GM19438 (cell line): Measurements from ENCODE around the gene UBL7.

Source experiments
- ATAC-seq: cut with Tn5 transposase; IDR thresholded peaks from one replicate; pipeline ENCODE4 v1.9.1; 2021; ENCODE audit warnings: low read depth; ENCODE audit not compliant: unreplicated experiment

UBL7 gene

DNA sequence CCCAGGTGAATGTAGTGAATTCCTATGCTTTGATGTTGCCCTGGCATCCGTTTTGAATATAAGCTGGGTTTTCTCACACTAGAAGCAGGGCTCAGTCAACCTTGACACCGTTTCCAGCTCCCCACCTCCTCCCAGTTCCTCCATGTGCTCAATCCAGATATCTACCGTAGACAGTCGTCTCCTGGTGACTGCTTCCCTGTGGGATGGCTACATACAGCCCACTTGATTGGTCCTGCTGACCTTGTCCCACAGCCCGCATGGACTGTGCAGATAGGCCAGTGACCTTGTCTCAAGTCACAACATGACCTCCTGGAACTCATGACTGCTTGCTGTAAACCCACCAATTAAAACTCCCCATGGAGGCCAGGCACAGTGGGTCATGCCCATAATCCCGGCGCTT lies 35.3 kb downstream of the UBL7 start:
- ATAC-seq: no peak

DNA sequence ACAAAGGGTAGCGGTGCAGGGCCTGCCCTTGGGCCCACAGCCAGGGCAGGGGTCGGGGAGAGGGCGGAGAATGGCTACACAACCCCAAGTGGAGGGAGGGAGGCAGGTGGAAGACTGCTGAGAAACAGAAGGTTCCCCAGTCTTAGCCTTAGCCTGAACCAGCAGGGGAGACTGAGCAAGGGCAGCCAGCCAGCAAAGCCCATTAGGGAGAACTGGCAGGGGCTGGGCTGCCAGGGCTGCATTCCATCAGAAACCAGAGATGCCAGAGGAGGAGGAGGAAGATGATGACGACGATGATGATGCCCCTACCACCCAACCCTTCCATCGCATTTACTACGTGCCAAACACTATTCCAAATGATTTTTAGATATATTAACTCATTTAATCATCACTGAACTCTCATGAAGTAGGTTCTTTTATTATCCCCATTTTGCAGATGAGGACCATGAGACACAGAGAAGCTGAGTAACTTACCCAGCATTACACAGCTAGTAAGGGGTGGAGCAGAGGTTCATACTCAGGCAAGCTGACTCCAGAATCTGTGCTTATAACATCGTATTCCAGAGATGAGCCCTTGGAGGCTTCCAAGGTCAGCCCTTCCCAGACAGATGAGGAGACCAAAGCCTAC lies 35.9 kb downstream of the UBL7 start:
- ATAC-seq: no peak

DNA sequence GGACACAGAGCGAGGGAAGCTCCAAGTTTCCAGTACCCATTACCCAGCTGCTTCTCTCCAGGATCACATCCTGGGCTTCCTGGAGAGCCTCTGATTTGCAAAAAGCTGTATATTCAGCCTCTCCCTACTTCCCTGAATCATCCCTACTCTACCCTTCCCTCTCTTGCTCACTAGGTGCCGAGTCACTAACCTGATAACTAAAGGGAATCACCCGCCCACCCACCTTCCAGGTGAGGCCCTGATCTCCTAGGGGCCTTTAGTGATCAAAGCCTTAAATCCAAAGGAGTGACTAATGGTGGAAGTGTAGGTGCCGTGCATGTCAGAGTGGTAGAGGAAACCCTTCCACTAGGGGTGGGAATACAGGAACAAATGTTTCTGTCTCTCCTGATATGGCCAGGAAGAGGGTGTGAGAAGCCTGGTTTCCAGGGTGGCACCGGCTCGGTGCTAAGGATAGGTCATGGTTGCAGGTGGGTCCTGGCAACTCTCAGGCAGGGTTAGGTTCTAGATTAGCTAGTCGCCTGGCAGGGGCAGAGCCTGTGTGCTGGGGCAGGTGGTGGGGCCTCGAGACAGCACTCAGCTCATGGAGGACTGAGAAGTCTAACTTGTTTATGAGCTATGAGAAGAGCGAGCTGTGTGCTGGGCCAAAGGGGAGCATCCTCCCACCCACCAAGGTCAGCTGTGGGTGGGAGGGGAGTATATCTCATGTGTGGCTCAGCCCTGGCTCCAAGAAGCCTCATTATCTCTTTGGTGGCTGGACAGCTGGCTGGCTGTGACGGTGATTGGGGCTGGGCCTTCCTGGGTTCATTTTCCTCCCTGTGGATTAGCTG lies 37.3 kb downstream of the UBL7 start:
- ATAC-seq: no peak

DNA sequence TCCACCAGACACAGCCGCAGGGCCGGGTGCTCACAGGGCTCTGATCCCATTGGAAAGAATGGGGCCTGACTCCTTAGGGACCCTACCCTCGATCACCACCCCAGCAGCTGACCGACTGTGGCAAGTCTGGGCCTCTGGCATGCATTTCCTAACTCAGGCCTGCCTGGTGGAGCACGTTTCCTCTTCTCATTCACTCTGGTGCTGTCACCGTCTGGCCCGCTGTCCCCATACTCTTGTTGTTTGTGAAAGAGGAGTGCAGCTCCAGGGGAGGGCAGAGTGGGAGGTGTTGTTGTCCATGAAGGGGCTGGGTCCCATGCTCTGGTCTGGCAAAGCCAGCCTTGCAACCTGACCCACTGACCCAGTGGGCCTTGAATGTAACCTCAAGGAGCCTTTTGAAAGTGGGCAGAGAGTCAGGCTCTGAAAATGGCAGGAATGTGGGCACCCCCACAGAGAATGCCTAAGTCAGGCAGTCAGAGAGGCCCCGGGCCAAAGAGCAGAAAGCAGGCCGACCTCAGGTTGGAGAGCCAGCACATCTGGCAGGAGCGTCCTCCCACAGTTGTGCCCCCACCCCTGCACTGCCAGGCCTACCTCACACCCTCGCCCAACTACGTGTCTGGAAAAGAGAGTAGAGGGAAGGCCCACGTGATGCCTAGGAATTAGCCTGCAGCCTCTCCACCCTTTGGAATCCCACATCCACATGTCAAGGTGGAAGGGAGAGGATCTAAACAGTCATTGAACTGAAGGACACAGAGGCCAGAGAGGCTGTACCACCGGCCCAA lies 38.1 kb downstream of the UBL7 start:
- no peak for ATAC-seq

DNA sequence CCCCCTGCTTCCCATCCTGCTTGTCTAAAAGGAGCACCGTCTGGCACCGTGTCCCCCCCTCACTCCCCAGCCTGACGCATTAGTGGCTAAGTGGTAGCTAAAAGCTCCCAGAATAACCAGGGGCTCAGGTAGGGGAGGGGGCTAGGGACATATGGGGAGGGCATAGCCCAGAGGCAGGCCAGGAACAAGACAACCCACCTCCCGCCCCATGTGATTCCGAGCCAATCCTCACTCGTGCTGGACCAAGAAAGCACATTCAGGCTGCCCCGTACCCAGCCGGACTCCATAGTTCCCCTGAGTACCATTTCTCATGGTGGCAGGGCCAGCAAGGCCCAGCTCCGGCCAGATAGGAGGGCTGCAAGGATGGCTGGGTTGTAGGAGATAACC lies 38.7 kb downstream of the UBL7 start:
- ATAC-seq: no peak

DNA sequence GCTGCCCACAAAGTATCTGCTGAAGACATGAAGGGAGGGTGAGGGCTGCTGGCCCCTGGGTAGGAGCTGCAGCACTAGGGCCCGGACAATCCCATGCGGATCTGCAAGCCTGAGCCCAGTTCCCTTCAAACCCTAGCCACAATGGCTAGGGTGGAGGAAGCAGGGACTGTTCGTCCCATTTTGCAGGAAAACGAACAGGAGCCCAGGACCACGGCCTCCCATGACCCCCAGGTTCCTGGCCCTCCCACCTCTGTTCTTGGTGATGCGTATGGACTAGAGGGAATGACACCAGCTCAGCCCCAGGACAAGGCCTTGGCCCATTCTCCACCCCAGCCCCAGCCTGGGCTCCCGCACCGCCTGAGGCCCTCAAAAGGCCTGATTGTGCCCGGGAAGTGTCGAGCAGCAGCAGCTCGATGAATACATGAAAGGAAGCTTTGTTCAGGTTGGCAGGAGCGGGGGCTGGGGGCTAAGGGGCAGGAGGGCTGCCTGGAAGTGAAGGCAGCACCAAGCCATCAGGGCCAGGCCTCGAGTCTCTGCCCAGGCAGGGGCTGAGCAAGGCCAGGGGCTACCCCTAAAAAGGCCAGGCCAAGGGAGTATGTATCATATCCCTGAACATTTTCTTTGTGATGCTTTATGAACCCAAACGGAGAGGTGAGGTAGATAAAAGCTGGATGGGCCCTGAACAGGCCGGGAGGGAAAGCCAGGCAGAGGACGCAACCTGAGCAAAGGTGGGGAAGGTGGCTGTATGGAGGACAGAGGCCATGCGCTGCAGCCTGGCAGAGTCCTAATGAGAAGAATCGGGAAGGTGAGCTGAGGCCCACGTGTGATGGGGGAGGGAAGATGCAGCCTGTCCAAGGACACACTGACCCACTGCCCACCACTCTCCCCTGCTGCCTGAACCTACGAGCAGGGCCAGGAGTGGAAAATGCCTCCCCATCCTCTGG lies 39.4 kb downstream of the UBL7 start:
- no peak for ATAC-seq

DNA sequence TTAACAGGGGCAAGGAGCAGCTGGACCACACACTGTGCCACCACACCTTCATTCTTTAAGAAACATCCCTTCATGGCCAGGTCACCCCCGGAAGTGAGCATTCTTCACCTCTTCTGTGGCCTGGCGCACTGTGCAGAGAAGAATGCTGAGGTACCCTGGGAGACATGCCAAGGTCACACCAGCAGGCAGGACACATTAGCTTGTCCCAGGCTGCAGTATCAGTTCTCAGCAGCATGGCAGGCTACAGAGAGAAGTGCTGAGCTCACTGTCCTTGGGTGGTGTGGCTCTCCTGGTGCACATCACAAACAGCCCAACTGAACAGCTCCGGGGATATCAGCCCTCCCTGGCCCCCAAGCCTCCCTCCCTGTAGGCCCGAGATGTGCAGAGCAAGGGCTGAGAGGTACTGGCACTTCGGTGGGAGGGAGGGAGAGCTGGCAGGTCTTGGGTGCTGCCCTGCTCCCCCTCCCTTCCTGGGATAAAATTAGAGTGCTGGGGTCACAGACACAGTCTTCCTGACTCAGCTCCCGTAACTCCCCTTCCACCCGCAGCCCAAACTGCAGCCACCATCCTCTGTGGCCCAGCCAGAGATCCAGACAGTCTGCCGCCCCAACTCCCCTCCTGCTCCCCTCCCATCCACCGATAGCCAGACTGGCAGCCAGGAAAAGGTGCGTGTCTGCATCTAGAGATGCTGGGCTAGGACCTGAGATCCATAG lies 40.6 kb downstream of the UBL7 start:
- no peak for ATAC-seq

DNA sequence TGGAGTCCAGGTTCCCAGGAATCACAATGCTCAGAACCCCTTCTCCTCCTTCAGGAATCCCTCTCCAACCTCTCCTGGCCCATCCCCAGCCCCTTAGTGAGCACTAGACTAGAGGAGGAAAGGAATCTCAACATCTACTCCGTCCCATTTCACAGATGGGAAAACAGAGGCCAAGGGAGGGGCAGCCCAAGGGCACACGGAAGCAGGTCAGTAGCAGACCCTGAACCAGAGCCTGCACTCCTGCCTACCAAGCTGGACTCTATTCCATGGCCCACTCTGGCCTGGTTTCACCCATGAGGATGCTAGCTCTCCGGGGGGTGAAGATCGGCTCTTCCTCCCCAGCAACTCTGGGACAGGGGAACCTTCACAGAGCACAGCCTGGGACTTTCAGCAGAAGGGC lies 41.5 kb downstream of the UBL7 start:
- no peak for ATAC-seq

DNA sequence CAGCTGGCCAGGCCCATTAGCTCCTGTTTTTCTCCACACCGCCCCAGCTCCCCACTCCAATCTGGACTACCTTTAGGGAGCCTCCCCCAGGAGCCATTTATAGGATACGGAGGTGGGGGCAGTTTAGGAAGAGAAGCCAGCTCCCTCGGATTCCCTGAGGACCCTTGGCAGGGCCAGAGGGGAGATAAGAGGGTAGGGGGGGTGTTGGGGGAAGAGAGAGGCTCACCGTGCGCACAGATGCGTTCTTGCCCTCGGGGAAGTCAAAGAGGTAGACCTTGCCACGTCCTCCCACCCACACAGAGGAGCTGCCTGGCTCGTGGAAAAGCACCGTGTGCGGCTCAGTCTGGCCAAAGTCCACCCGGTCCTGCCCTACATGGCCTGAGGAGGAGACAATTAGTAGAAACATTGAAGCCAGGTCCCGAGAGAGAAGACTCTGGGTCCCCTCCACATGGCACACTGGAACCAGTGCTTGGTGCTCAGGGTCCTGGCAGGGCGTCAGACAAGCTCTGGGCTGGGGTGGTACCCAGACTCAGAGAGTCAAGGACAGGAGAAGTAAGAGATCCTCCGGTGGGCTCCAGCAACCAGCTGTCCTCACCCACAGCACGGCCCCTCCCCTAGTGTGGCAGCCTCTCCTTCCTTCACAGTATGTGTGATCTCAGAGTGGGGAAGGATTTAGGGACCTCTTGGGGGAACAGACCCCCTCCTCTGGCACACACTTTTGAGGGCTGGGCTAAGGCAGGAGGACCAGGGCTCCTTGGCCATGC lies 42.2 kb downstream of the UBL7 start:
- ATAC-seq: no peak

DNA sequence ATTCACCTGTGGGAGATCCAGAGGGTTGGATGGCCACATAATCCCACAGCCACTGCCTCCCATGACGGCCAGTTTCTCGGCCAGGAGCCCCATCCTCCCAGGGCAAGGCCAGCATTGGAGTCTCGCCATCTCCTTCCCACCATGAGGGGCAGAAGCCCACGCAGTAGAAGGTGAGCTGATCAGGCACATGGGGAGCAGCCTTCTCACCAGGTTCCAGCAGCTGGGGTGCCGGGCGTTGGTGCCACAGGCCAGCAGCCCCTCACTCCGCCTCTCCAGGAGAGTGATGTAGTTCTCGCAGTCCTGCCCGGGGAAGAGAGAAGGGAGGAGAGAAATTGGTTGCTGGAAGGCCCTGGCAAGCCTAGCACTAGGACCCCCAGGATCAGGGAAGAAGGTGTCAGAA lies 43.3 kb downstream of the UBL7 start:
- ATAC-seq: no peak

DNA sequence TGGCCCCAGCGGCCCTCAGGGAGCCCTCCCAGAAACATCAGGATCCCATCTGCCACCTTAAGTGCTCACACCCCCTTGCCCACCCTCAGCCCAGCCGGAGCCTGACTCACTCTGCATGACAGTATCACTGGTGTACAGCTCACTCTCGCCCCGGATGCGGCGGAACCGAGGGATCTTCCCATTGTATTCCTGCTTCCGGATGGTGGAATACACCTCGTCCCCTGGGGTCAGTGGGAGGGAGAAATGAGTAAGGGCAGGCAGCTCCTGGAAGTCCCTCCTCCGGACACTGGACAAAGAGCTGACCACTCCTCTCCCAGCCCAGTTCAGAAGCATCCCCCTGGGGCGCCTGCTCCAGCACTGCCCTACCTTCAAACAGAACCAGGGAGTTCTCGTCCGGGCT lies 43.7 kb downstream of the UBL7 start:
- ATAC-seq: no peak

DNA sequence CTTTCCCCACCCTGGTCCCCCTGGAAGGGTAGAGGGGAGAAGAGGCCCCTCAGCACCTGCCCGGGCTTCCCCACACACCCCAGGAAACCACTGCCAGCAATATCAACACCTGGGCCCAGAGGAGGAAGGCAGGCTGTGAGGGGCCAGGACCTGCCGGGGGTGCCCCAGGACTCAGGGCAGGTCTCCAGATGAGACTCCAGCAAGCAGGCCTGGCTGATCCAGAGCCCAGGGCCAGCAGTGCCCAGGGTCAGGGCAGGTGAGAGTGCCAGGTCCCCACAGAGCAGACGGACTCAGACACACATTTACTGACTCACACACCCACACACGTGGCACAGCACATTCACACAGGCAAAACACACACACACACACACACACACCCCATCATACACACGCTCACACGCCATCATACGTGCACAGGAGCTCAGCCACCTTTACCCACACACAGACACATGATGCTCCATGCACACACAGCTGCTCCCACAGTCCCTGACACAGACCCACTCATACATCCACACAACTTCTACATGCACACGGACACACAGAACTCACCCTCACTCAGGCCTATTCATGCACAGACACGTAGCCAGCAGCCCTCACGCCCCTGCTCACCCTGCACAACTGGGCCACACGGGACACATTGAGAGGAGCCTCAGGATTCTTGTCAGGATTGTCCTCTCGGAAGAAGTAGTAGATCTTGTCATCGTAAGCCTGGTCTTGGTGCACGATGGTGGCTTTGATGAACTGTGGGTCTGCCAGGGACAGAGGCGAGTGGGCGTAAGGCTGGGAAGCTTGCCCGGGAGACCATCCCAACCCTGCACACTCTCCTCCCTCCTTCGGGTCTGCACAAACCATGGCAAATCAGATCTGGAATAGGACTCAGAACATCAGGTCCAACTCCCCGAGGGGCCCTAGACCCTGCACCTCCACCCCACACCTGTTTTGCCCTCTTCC lies 44.7 kb downstream of the UBL7 start:
- ATAC-seq: no peak

DNA sequence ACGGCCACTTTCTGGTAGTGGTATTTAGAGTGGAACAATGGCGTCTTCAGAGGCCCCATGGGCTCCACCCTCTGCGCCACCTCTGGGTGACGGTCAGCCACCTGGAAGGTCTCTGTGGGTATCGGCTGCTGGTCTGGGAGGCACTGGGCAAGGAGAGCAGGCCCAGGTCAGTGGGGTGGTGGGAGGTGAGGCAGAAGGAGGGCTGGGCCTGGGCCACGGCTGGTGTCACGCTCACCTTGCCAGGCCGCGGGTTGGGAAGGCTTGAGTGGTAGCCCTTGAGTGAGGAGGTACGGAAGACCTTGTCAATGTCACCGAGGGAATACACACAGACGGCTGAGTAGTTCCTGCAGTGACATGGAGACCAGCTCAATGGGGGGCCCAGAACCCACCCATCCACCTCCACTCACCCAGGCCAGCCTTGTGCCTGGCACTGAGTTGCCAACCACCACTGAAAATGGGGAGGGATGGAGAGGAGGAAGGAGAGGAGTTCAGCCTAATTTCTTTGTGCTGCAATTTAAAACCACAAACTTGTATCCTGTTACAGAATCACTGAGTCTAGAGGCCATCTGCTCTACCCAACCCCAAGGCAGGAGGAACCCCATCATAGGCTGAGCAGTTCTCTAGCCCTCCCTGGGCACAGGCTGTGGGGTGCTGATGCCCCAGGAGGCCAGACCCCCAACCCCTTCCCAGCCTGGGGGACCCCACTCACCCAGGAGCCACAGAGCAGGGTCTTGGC lies 46.2 kb downstream of the UBL7 start:
- ATAC-seq: no peak

DNA sequence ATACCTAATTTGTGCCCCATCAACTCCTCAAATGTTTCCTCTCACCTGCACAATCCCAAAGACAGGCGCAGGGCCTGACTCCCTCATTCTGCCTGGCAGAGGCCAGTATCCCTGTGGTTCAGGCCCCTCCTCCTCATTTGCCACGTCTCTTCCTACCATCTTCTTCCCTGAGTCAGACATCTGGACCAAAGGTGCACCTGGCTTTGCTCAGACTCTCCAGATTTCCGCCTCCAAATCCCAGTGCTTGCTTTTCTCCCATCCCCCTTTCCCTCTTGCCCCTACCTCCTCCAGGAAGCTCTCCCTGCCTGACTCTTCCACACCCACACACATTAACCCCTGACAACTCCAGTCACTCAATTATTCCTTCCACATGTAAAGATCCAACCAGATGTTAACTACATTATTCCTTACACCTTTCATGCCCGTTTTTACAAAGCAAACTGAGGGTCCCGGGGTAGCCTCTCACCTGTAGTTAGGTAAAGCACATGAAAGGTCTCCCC lies 46.8 kb downstream of the UBL7 start:
- no peak for ATAC-seq

DNA sequence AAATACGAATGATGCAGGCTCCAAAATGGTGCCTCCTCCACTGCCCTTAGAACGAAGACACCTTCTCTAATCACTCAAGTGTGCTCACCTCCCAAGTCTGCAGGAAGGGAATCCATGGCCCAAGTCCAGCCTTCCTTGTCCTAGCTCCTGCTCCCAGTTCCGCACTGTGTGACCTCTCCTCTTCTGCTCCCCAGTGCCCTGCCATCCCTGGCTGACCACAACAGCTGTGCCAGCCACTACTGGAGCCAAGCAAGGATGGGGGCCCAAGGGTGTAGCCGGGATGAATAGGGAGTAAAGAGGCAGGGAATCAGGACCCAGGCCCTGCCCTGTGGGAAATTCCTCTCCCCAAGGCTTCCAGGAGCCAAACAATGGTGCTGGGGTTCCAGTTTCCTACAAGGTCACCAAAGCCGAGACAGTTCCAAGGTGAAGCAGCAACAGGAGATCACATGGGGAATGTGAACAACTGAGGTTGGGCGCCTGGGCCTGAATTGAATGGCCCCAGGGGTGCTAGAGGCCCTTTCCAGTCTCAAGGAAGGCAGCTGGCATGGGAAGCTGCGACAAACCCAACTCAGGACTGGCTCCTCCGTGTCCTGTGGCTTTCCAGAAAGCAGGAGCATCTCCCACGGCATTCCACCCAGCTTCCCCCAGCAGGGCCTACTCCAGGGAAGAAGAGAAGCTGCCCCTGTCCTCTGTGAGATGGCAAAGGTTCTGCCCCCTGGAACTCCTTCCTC lies 47.4 kb downstream of the UBL7 start:
- ATAC-seq: no peak

DNA sequence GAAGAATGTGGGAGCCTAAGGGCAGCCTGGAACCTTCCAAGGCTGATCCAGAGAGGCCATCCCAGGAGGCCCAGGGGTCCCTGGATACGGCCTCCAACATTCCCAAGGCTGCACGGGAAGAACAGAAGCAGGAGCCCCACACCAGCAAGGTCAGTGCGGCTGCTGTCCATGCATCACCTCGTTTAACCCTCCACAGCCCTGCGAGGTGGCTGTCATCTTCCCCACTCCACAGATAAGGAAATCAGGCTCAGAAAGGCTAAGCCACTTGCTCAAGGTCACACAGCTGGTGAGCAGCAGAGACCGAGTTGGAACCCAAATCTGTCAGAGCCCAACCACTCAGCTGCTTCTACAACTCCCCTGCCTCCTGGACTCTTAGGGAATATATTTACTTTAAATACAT lies 48.8 kb downstream of the UBL7 start:
- ATAC-seq: no peak

DNA sequence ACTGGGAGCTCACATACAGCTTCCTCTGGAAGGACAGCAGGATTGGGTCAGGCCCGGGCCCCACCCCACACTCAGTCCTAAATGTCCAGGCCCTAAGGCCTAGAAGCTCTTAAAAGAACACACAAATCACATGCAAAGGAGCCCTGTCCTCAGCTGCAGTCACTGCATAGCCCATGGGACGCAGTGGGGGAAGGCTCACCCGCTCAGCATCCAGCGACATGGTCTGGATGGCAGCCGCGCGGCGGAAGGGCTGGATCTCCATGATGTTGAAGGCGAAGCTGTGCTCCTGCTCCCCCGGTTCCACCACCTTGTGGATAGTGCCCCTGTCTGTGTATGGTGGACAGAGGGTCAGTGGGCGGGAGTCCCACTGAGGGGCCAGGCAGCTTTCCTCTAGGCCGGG lies 49.3 kb downstream of the UBL7 start:
- no peak for ATAC-seq
